SH-SY5Y (cell line): ENCODE measurements around the gene FGD4.

ENCODE experiments used
- GATA2 ChIP-seq: IDR thresholded peaks from 2 replicates; pipeline ENCODE4 v1.6.1; 2011; ENCODE audit warnings: mild to moderate bottlenecking, low read depth, low read length
- GATA3 ChIP-seq: IDR thresholded peaks from 2 replicates; pipeline ENCODE4 v1.6.1; 2011; ENCODE audit warnings: low read depth, mild to moderate bottlenecking, low read length, moderate library complexity

- TF ChIP-seq GATA2, result no peak
- TF ChIP-seq GATA3, result no peak
These were observed 3.6 kb downstream of the FGD4 start for GRCh38 chr12:32402946-32403345.
